Activated naive CD4-positive, alpha-beta T cell treated with anti-CD3 and anti-CD28 coated beads, Interleukin-2, amount 50 U/mL, for 16 hours (primary cell): Measurements from ENCODE around the gene SCIMP.
"Not testable (repeated sequence)": the region's sequence is repeated elsewhere in the genome, so short reads cannot be mapped to it uniquely, and the experiment has no call there.

ENCODE experiments used
- DNase-seq: peaks from one replicate; pipeline ENCODE4 v3.0.0-alpha.2; 2020

The SCIMP gene

DNA sequence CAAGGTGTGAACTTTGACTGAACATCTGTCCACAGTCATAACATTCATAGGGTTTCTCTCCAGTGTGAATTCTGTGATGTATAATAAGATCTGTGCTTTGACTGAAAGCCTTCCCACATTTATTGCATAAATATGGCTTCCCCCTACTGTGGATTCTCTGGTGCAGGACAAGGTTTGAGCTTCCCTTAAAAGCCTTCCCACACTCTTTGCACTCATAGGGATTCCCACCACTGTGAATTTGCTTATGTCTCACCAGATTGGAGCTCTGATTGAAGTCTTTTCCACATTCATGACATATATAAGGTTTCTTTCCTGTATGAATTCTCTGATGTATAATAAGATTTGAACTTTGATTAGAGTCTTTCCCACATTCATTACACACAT is 51.3 kb downstream of the SCIMP start:
- no peak for DNase-seq

DNA sequence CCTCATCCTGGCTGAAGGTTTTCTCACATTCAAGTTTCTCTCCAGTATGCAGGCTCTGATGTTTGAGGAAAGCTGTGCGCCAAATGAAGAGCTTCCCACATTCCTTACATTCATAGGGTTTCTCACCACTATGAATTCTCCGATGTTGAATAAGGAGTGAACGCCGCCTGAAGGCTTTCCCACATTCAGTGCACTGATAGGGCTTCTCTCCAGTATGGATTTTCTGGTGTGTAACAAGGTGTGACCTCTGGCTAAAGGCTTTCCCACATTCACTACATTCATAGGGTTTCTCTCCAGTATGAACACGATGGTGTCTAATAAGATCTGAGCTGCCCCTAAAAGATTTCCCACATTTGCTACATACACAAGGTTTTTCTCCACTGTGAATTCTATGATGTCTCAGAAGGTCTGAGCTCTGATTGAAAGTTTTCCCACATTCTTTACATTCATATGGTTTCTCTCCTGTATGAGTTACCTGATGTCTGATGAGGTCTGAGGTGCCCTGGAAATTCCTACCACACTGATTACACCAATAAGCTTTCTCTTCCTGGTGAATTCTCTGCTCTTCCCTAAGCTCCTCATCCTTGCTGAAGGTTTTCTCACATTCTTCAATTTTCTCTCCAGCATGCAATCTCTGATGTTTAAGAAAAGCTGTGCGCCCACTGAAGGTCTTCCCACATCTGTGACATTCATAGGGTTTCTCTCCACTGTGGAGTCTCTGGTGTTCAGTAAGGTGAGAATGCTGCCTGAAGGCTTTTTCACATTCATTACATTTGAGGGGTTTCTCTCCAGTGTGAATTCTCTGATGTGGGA is 51.9 kb downstream of the SCIMP start:
- no peak for DNase-seq

- no peak for DNase-seq
Measured at GRCh38 chr17:5181509-5182305, 53.0 kb downstream of the SCIMP start.

GRCh38 chr17:5179003-5179402 is 55.7 kb downstream of the SCIMP start:
- DNase-seq = no peak

DNA sequence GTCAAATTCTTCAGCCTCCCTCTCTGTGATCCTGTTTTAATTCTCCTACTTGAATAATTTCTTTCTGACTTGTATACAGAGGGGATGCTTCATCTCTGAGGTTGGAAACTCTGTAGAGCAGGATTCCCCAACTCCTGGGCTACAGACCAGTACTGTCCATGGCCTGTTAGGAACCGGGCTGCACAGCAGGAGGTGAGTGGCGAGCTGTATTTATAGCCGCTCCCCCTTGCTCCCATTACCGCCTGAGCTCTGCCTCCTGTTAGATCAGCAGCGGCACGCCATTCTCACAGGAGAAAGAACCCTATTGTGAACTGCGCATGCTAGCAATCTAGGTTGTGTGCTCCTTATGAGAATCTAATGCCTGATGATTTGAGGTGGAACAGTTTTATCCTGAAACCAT is 59.6 kb downstream of the SCIMP start:
- DNase-seq = not testable (repeated sequence)

DNA sequence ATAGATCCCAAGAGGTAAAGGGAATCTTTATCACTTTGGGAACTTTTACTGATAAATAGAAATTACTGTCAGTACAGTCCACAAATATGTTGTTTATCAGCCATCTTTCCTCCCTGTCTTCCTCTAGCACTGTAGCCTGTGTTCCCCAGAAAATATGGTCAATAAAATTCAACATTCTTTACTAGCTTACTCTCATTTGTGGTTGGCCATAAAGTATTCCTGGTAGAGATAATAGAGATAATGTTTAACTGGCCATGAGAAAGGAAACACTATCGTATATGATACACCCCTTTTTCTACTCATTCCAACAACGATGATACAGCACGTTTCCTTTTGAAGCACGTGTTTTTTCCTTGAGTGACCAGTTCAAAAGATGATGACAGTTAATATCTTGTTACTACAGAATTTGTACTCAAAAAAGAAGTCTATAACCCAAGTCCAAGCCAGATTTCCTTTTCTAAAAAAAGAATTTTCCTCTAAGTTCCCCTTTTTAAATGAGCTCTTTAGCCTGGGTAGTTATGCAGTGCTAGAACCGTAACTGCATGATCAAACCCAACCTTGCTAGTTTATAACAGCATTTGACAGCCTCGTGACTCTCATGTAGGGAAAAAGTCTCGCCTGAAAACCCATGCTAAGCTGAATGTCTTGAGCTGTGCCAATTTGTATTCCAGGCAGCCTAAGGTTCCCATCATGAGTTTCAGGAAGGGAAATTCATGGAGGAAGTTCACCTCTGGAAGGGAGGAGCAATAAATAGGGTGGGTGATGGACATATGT is 68.7 kb downstream of the SCIMP start:
- not testable (repeated sequence) for DNase-seq

GRCh38 chr17:5164436-5164835 is 70.2 kb downstream of the SCIMP start:
- no peak for DNase-seq

GRCh38 chr17:5161793-5162192 is 72.9 kb downstream of the SCIMP start:
- not testable (repeated sequence) for DNase-seq

GRCh38 chr17:5160702-5161101 is 74.0 kb downstream of the SCIMP start:
- not testable (repeated sequence) for DNase-seq
